HG02678 (cell line): ENCODE measurements around the gene HLA-F.

Experiments
- ATAC-seq: cut with Tn5 transposase; IDR thresholded peaks from one replicate; pipeline ENCODE4 v1.9.1; 2021; ENCODE audit warnings: mild to moderate bottlenecking, moderate library complexity; ENCODE audit not compliant: unreplicated experiment

HLA-F gene

DNA sequence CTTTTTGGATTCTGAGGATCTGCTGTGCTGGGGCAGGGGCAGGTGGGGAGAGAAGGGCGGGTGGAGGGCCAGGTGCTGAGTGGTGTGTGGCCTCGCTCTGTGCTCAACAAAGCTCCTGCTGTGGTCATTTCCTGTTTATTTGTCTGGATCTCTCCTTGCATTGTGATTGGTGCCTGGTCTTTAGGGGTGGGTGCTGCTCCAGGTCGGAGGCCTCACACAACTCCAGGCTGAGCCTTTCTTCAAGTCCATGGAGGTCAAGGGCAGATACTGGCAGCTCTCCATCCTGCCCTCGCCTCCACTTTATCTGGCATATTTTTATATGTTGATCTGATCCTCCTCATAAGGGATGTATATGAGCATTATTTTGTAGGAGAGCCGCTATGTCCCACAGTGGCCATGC, 36.2 kb downstream of the HLA-F start:
- ATAC-seq = no peak

DNA sequence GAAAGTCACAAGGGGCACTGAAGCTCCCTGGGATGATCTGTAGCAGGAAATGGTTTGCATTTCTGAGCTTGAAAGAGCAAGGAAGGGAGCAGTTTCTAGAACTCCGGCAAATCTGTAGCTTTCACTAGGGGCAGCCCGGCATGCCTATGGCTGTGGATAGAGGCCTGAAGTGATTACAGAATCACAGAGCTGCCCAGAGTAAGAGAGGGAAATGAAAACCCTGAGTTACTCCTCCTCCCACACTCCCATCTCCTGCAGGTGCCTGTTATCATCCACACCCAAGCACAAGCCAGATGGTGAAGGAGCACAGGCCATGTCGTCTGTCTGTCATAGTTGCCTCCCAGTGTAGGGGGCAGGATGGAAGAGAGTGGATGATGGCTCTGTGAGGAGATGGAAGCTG, 37.1 kb downstream of the HLA-F start:
- no peak for ATAC-seq

DNA sequence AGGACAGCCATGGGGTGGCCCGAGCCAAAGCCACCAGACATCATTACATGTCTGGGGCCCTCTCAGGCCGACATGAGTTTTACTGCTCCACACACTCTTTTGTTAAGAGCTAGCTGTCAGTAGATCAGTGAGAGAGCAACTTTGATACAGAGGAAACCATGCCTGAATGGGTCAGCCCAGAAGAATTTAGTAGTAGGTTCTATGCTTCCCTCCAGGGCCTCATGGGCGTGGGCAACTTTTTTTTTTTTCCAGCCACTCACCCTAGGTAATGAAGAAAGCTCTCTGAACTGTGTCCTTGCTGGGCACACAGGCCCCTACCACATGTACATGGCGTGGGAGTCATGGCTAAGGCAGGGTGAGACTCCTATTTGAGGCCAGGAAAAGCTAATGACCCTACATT, 38.8 kb downstream of the HLA-F start:
- ATAC-seq = no peak

DNA sequence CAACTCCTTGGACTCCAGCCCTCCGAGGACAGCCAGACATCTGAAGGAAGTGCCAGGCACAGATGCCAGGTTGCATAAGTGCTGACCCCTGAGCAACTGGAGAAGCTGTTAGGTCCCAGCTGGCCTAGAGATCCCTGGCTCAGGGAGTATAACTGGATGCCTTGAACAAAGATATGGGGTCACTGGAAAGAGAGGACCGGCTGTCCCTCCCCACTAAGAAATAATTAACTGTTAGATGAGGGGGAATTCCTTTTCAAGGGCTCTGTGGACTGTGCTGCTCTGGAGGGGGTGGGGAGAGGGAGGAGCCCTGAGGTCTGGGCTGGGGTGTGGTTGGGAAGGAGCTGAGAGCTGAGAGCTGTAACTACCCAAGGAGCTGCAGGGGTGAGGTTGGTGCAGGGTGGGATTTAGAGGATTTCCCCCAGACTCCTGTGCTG, 39.6 kb downstream of the HLA-F start:
- ATAC-seq = no peak

DNA sequence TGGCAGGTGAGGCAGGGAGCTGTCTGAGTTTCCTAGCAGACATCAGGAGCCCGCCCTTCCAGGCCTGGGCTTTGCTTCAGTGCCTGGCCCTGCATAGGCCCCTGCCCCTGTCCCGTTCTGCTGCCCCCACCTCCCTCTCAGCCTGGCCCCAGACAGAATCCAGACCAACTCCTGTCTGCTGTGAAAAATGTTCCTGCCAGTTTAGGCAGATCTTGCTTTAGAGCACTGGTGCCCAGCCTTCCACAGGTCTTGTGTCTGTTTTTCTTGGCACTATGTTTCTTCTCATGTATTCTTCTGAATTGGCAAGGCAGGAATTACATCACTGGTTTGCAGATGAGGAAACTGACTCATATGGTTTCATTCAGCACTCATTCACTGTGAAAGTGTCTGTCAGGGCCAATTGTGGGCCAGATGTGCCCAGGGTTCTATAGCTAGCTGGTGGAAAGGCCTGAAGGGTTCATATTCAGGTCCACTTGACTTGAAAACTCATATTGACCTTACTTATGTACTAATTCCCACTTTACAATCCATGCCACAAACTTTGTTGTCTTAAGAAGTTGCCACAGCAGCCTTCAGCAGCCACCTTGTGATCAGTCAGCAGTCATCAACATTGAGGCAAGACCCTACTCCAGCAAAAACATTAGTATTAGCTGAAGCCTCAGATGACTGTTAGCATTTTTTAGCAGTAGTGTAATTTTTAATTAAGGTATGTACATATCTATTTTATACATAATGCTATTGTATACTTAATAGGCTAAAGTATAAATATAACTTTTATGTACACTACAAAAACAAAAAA, 40.5 kb downstream of the HLA-F start:
- ATAC-seq = no peak

DNA sequence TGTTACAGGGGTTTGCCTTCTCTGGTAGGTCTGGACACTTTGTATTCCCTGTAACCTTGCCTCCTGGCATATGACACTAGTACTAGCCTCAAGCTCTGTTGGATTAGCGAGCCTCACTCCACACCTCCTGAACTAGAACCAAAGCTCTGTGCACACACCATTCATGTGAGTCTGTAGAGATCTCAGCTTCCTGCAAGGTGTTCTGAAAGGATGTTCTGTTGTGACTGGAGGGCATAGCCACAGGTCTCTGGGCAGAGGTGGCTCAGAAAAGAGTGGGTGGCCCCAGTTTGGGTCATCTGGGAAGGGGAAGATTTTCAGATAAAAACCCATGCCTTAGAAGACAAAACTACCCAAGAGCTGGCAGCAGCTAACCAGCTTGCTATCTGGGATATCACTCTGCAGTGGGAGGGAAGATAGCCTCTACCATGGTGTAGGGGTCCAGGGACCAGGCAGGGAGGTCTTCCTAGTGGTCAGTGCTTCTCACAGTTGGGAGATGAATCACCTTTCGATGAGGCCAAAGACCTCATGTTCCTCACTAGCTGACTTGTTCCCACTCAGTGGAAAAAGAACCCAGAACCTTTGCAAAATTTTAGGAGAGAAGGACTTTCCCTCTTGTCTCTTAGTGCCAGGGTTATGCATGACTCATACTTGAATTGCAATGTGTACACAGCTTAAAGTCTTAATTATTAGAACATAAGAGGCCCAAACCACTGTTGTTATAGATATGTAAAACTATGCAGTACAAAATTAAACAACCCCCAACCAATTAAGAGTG, 41.4 kb downstream of the HLA-F start:
- ATAC-seq = no peak

DNA sequence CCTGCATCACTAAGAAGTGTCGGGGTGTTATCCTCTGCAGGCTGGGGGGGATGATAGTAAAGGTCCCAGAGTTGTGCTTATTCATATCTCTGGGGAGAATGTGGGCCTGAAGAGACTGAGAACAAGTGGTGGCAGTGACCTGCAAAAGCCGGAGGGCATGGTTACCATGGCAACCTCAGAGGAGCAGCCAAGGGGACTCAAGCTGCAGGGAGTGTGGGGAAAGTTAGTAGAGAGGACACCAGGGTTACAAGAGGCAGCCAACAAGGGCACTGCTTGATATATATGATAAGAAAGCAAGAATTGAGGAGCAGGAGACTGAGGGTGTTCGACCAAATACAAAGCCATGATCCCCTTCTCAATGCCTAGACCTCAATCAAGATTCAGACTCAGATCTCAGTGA, 46.1 kb downstream of the HLA-F start:
- no peak for ATAC-seq

DNA sequence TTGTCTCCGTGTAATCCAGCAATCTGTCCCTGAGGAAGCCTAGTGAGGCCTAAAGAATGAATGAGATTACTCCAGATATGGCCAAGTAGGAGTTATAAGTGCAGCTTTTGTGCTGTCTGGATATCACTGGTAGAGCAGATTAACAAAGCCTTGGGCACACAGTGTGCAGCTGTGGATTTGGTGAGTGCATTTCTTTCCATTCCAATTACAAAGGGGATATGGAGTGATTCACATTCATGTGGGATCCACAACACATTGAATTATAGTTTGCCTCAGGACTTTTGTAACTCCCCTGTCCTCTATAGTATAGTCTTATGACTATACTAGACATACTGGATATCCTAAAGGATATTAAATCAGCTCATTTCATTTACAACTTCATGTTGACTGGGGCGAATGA, 47.1 kb downstream of the HLA-F start:
- ATAC-seq = no peak

DNA sequence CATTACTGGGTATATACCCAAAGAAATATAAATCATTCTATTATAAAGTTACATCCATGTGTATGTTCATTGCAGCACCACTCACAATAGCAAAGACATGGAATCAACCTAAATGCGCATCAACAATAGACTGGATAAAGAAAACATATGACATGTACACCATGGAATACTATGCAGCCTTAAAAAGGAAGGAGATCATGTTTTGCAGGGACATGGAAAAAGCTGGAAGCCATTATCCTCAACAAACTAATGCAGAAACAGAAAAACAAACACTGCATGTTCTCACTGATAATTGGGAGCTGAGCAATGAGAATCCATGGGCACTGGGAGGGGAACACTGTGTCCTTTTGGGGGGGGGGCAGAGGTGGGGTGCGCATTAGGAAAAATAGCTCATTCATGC, 53.5 kb downstream of the HLA-F start:
- no peak for ATAC-seq
